ENCODE results near the gene POLN.

DNA sequence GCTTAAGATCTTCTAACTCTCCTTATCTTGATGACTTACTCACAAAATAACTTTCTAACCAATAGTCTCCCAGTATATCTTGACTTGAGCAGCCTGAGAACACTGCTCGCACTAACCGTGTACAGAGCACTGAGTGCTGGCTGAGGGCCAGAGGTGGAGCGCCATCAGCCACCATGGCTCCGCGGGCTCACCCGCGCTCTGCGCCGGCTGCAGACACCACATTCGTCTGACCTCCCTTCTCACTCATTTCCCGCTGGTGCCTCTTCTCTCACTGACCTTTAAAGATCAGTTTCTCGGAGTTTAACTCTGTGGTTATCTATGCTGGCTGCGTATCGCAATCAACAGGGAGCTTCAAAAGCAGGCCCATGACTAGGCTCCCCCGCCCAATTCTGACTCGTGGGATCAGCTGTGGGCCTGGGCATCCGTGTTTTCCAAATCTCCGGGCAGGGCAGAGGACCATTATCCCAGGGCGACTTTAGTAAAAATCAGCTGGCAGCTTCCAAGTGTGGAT, 78.6 kb downstream of the POLN start:
- TF ChIP-seq ZC3H10 (CRISPR knock-in tag; IDR thresholded peaks at IDR 0.05) (no peak), ARNTL (CRISPR knock-in tag; IDR thresholded peaks at IDR 0.05; ENCODE audit: borderline replicate concordance, low read depth) (no peak)
- TF ChIP-seq, protein P1, sequence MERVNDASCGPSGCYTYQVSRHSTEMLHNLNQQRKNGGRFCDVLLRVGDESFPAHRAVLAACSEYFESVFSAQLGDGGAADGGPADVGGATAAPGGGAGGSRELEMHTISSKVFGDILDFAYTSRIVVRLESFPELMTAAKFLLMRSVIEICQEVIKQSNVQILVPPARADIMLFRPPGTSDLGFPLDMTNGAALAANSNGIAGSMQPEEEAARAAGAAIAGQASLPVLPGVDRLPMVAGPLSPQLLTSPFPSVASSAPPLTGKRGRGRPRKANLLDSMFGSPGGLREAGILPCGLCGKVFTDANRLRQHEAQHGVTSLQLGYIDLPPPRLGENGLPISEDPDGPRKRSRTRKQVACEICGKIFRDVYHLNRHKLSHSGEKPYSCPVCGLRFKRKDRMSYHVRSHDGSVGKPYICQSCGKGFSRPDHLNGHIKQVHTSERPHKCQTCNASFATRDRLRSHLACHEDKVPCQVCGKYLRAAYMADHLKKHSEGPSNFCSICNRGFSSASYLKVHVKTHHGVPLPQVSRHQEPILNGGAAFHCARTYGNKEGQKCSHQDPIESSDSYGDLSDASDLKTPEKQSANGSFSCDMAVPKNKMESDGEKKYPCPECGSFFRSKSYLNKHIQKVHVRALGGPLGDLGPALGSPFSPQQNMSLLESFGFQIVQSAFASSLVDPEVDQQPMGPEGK (CRISPR knock-in tag; IDR thresholded peaks at IDR 0.05; ENCODE audit: borderline replicate concordance): no peak

All from SK-N-SH treated with all-trans-retinoic acid at 6 μM for 48 hours (cell line).